ENCODE results near the gene ZMIZ1.

DNA sequence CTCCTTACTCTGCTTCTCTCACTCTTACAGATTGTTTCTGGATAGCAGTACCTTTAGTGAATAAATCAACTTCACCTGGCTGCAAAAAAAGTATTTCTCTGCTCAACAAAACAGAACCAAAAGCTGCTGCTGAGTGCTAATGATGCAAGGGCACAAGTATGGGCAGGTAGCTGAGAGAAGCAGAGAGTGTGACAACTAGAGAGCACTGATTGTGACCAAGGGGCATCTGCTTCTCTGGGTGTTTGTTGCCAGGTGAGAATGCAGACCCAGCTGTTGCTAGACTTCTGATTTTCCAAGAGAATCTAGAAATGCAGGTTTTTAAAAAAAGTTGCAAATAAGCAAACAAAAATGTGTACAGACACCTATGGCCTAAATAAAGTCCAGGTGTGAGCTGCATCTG lies 253.2 kb downstream of the ZMIZ1 start:
- TF ChIP-seq, protein P1, sequence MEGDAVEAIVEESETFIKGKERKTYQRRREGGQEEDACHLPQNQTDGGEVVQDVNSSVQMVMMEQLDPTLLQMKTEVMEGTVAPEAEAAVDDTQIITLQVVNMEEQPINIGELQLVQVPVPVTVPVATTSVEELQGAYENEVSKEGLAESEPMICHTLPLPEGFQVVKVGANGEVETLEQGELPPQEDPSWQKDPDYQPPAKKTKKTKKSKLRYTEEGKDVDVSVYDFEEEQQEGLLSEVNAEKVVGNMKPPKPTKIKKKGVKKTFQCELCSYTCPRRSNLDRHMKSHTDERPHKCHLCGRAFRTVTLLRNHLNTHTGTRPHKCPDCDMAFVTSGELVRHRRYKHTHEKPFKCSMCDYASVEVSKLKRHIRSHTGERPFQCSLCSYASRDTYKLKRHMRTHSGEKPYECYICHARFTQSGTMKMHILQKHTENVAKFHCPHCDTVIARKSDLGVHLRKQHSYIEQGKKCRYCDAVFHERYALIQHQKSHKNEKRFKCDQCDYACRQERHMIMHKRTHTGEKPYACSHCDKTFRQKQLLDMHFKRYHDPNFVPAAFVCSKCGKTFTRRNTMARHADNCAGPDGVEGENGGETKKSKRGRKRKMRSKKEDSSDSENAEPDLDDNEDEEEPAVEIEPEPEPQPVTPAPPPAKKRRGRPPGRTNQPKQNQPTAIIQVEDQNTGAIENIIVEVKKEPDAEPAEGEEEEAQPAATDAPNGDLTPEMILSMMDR (tag by site-specific recombination; IDR thresholded peaks at IDR 0.05): no peak
- TF ChIP-seq ZNF426 (tag by site-specific recombination; IDR thresholded peaks at IDR 0.05) (no peak), ZNF239 (tag by site-specific recombination; IDR thresholded peaks at IDR 0.05) (no peak), YY1 (tag by site-specific recombination; IDR thresholded peaks at IDR 0.05) (no peak), ZNF530 (tag by site-specific recombination; IDR thresholded peaks at IDR 0.05; ENCODE audit: low read depth) (no peak), ZNF792 (tag by site-specific recombination; IDR thresholded peaks at IDR 0.05) (no peak)

Measured in HEK293 (cell line).